ENCODE measurements around the gene RHOH.

The RHOH gene

GRCh38 chr4:40187386-40187906, 9.4 kb upstream of the RHOH start:
- no peak for DNase-seq (ENCODE audit: low read depth in 2 of 2)

GRCh38 chr4:40190019-40190418, 6.8 kb upstream of the RHOH start:
- DNase-seq (ENCODE audit: low read depth in 2 of 2) = no peak

- DNase-seq (ENCODE audit: low read depth in 2 of 2) = no peak
These were observed 6.4 kb upstream of the RHOH start for GRCh38 chr4:40190465-40190864.

- DNase-seq (ENCODE audit: low read depth in 2 of 2) = no peak
These were observed 5.7 kb upstream of the RHOH start for GRCh38 chr4:40190880-40191815.

GRCh38 chr4:40192114-40193015, 4.5 kb upstream of the RHOH start:
- DNase-seq (ENCODE audit: low read depth in 2 of 2) = no peak

GRCh38 chr4:40193016-40193571, 3.7 kb upstream of the RHOH start:
- DNase-seq (ENCODE audit: low read depth in 2 of 2) = no peak

GRCh38 chr4:40193578-40193977, 3.3 kb upstream of the RHOH start:
- no peak for DNase-seq (ENCODE audit: low read depth in 2 of 2)

- no peak for DNase-seq (ENCODE audit: low read depth in 2 of 2)
These were observed 2.1 kb upstream of the RHOH start for GRCh38 chr4:40194602-40195161.

- DNase-seq (ENCODE audit: low read depth in 2 of 2) = no peak
These were observed 1.4 kb upstream of the RHOH start for GRCh38 chr4:40195182-40196177.

GRCh38 chr4:40196272-40196671, 559 bp upstream of the RHOH start:
- no peak for DNase-seq (ENCODE audit: low read depth in 2 of 2)

- DNase-seq (ENCODE audit: low read depth in 2 of 2) = no peak
These were observed 1.3 kb downstream of the RHOH start for GRCh38 chr4:40197879-40198689.

- DNase-seq (ENCODE audit: low read depth in 2 of 2) = no peak
These were observed 2.4 kb downstream of the RHOH start for GRCh38 chr4:40199179-40199670.

GRCh38 chr4:40199999-40200874, 3.4 kb downstream of the RHOH start:
- peak; percentile 39 to 42 for DNase-seq (ENCODE audit: low read depth in 2 of 2)

- DNase-seq (ENCODE audit: low read depth in 2 of 2) = no peak
These were observed 4.3 kb downstream of the RHOH start for GRCh38 chr4:40200875-40201801.

GRCh38 chr4:40201898-40202297, 5.1 kb downstream of the RHOH start:
- DNase-seq (ENCODE audit: low read depth in 2 of 2) = no peak

GRCh38 chr4:40202474-40202873, 5.6 kb downstream of the RHOH start:
- no peak for DNase-seq (ENCODE audit: low read depth in 2 of 2)
